ENCODE measurements around the gene ENPP1.

The ENPP1 gene

GRCh38 chr6:131875647-131876046 is 67.8 kb downstream of the ENPP1 start:
- H3K27me3 ChIP-seq (ENCODE audit: control insufficient read depth, insufficient read depth, low read length) = no peaks in the 10 kb centered on the region
- peaks cover 57% of the 10 kb centered on the region for H3K36me3 ChIP-seq (ENCODE audit: control insufficient read depth, insufficient read depth, low read length)
- H3K4me3 ChIP-seq (ENCODE audit: low read depth, low read length) = no peak overlapping the region
- H3K27ac ChIP-seq (ENCODE audit: low read depth, low read length) = no peak overlapping the region
- no peaks in the 10 kb centered on the region for H3K9me3 ChIP-seq (ENCODE audit: control insufficient read depth, insufficient read depth, low read length)
- H3K9ac ChIP-seq (ENCODE audit: low read depth, low read length) = no peak overlapping the region
- H3K4me1 ChIP-seq (ENCODE audit: control insufficient read depth, insufficient read depth, low read length) = no peaks in the 10 kb centered on the region

GRCh38 chr6:131876545-131876944 is 68.7 kb downstream of the ENPP1 start:
- Histone ChIP-seq H3K4me1 (ENCODE audit: control insufficient read depth, insufficient read depth, low read length) (no peaks in the 10 kb centered on the region), H3K4me3 (ENCODE audit: low read depth, low read length) (no peak overlapping the region)

GRCh38 chr6:131877999-131878789 is 70.4 kb downstream of the ENPP1 start:
- H3K27ac ChIP-seq (ENCODE audit: low read depth, low read length) = no peak overlapping the region
- no peak overlapping the region for H3K9ac ChIP-seq (ENCODE audit: low read depth, low read length)
- H3K27me3 ChIP-seq (ENCODE audit: control insufficient read depth, insufficient read depth, low read length) = no peaks in the 10 kb centered on the region
- no peak overlapping the region for H3K4me3 ChIP-seq (ENCODE audit: low read depth, low read length)
- H3K4me1 ChIP-seq (ENCODE audit: control insufficient read depth, insufficient read depth, low read length) = no peaks in the 10 kb centered on the region
- peaks cover 68% of the 10 kb centered on the region for H3K36me3 ChIP-seq (ENCODE audit: control insufficient read depth, insufficient read depth, low read length)
- H3K9me3 ChIP-seq (ENCODE audit: control insufficient read depth, insufficient read depth, low read length) = no peaks in the 10 kb centered on the region

More at GRCh38 chr6:131876545-131876944, 68.7 kb downstream of the ENPP1 start:
- no peak overlapping the region for H3K9ac ChIP-seq (ENCODE audit: low read depth, low read length)
- H3K27ac ChIP-seq (ENCODE audit: low read depth, low read length) = no peak overlapping the region
- no peaks in the 10 kb centered on the region for H3K27me3 ChIP-seq (ENCODE audit: control insufficient read depth, insufficient read depth, low read length)
- H3K36me3 ChIP-seq (ENCODE audit: control insufficient read depth, insufficient read depth, low read length) = peaks cover 62% of the 10 kb centered on the region
- no peaks in the 10 kb centered on the region for H3K9me3 ChIP-seq (ENCODE audit: control insufficient read depth, insufficient read depth, low read length)

- Histone ChIP-seq H3K4me3 (ENCODE audit: low read depth, low read length) (no peak overlapping the region), H3K9me3 (ENCODE audit: control insufficient read depth, insufficient read depth, low read length) (no peaks in the 10 kb centered on the region), H3K27ac (ENCODE audit: low read depth, low read length) (no peak overlapping the region), H3K27me3 (ENCODE audit: control insufficient read depth, insufficient read depth, low read length) (no peaks in the 10 kb centered on the region), H3K4me1 (ENCODE audit: control insufficient read depth, insufficient read depth, low read length) (no peaks in the 10 kb centered on the region), H3K9ac (ENCODE audit: low read depth, low read length) (no peak overlapping the region), H3K36me3 (ENCODE audit: control insufficient read depth, insufficient read depth, low read length) (peaks cover 72% of the 10 kb centered on the region)
Observed at GRCh38 chr6:131883016-131883415, 75.2 kb downstream of the ENPP1 start.

GRCh38 chr6:131885237-131885636 is 77.4 kb downstream of the ENPP1 start:
- H3K27ac ChIP-seq (ENCODE audit: low read depth, low read length) = no peak overlapping the region
- peaks cover 75% of the 10 kb centered on the region for H3K36me3 ChIP-seq (ENCODE audit: control insufficient read depth, insufficient read depth, low read length)
- no peaks in the 10 kb centered on the region for H3K9me3 ChIP-seq (ENCODE audit: control insufficient read depth, insufficient read depth, low read length)
- H3K27me3 ChIP-seq (ENCODE audit: control insufficient read depth, insufficient read depth, low read length) = no peaks in the 10 kb centered on the region
- no peaks in the 10 kb centered on the region for H3K4me1 ChIP-seq (ENCODE audit: control insufficient read depth, insufficient read depth, low read length)
- no peak overlapping the region for H3K4me3 ChIP-seq (ENCODE audit: low read depth, low read length)
- no peak overlapping the region for H3K9ac ChIP-seq (ENCODE audit: low read depth, low read length)

- no peak overlapping the region for H3K27ac ChIP-seq (ENCODE audit: low read depth, low read length)
- peaks cover 79% of the 10 kb centered on the region for H3K36me3 ChIP-seq (ENCODE audit: control insufficient read depth, insufficient read depth, low read length)
- no peak overlapping the region for H3K4me3 ChIP-seq (ENCODE audit: low read depth, low read length)
- H3K27me3 ChIP-seq (ENCODE audit: control insufficient read depth, insufficient read depth, low read length) = no peaks in the 10 kb centered on the region
- H3K9ac ChIP-seq (ENCODE audit: low read depth, low read length) = no peak overlapping the region
- H3K4me1 ChIP-seq (ENCODE audit: control insufficient read depth, insufficient read depth, low read length) = no peaks in the 10 kb centered on the region
- no peaks in the 10 kb centered on the region for H3K9me3 ChIP-seq (ENCODE audit: control insufficient read depth, insufficient read depth, low read length)
Observed at GRCh38 chr6:131886517-131886916, 78.7 kb downstream of the ENPP1 start.

- Histone ChIP-seq H3K9ac (ENCODE audit: low read depth, low read length) (no peak overlapping the region), H3K9me3 (ENCODE audit: control insufficient read depth, insufficient read depth, low read length) (no peaks in the 10 kb centered on the region), H3K27me3 (ENCODE audit: control insufficient read depth, insufficient read depth, low read length) (no peaks in the 10 kb centered on the region), H3K27ac (ENCODE audit: low read depth, low read length) (no peak overlapping the region), H3K4me1 (ENCODE audit: control insufficient read depth, insufficient read depth, low read length) (peaks cover 8% of the 10 kb centered on the region; the same call in 1 of the 2 replicates), H3K36me3 (ENCODE audit: control insufficient read depth, insufficient read depth, low read length) (peaks cover 70% of the 10 kb centered on the region), H3K4me3 (ENCODE audit: low read depth, low read length) (no peak overlapping the region)
Observed at GRCh38 chr6:131890091-131890490, 82.3 kb downstream of the ENPP1 start.

GRCh38 chr6:131893198-131893597 is 85.4 kb downstream of the ENPP1 start:
- peaks cover 8% of the 10 kb centered on the region; the same call in 1 of the 2 replicates for H3K4me1 ChIP-seq (ENCODE audit: control insufficient read depth, insufficient read depth, low read length)
- H3K9me3 ChIP-seq (ENCODE audit: control insufficient read depth, insufficient read depth, low read length) = peaks cover 11% of the 10 kb centered on the region
- no peaks in the 10 kb centered on the region for H3K27me3 ChIP-seq (ENCODE audit: control insufficient read depth, insufficient read depth, low read length)
- H3K36me3 ChIP-seq (ENCODE audit: control insufficient read depth, insufficient read depth, low read length) = peaks cover 47% of the 10 kb centered on the region
- H3K4me3 ChIP-seq (ENCODE audit: low read depth, low read length) = no peak overlapping the region
- no peak overlapping the region for H3K9ac ChIP-seq (ENCODE audit: low read depth, low read length)
- no peak overlapping the region for H3K27ac ChIP-seq (ENCODE audit: low read depth, low read length)

- no peaks in the 10 kb centered on the region for H3K27me3 ChIP-seq (ENCODE audit: control insufficient read depth, insufficient read depth, low read length)
- H3K27ac ChIP-seq (ENCODE audit: low read depth, low read length) = no peak overlapping the region
- H3K36me3 ChIP-seq (ENCODE audit: control insufficient read depth, insufficient read depth, low read length) = peaks cover 32% of the 10 kb centered on the region
- H3K4me3 ChIP-seq (ENCODE audit: low read depth, low read length) = no peak overlapping the region
- H3K4me1 ChIP-seq (ENCODE audit: control insufficient read depth, insufficient read depth, low read length) = peaks cover 10% of the 10 kb centered on the region
- H3K9me3 ChIP-seq (ENCODE audit: control insufficient read depth, insufficient read depth, low read length) = peaks cover 21% of the 10 kb centered on the region
- H3K9ac ChIP-seq (ENCODE audit: low read depth, low read length) = no peak overlapping the region
Observed at GRCh38 chr6:131894493-131895424, 86.9 kb downstream of the ENPP1 start.

- no peak overlapping the region for H3K27ac ChIP-seq (ENCODE audit: low read depth, low read length)
- peaks cover 27% of the 10 kb centered on the region for H3K4me1 ChIP-seq (ENCODE audit: control insufficient read depth, insufficient read depth, low read length)
- no peak overlapping the region for H3K4me3 ChIP-seq (ENCODE audit: low read depth, low read length)
- H3K9ac ChIP-seq (ENCODE audit: low read depth, low read length) = no peak overlapping the region
- peaks cover 21% of the 10 kb centered on the region for H3K9me3 ChIP-seq (ENCODE audit: control insufficient read depth, insufficient read depth, low read length)
- H3K36me3 ChIP-seq (ENCODE audit: control insufficient read depth, insufficient read depth, low read length) = peaks cover 13% of the 10 kb centered on the region
- no peaks in the 10 kb centered on the region for H3K27me3 ChIP-seq (ENCODE audit: control insufficient read depth, insufficient read depth, low read length)
Observed at GRCh38 chr6:131897050-131897435, 89.2 kb downstream of the ENPP1 start.

- Histone ChIP-seq H3K4me1 (ENCODE audit: control insufficient read depth, insufficient read depth, low read length) (peaks cover 27% of the 10 kb centered on the region), H3K27me3 (ENCODE audit: control insufficient read depth, insufficient read depth, low read length) (no peaks in the 10 kb centered on the region), H3K36me3 (ENCODE audit: control insufficient read depth, insufficient read depth, low read length) (peaks cover 7% of the 10 kb centered on the region; the same call in 1 of the 2 replicates)
Observed at GRCh38 chr6:131897621-131898020, 89.8 kb downstream of the ENPP1 start.

More at GRCh38 chr6:131897621-131898020, 89.8 kb downstream of the ENPP1 start:
- H3K4me3 ChIP-seq (ENCODE audit: low read depth, low read length) = no peak overlapping the region
- H3K27ac ChIP-seq (ENCODE audit: low read depth, low read length) = no peak overlapping the region
- H3K9me3 ChIP-seq (ENCODE audit: control insufficient read depth, insufficient read depth, low read length) = peaks cover 21% of the 10 kb centered on the region
- no peak overlapping the region for H3K9ac ChIP-seq (ENCODE audit: low read depth, low read length)

Data from HUES48 (cell line).